Measurements from ENCODE around the gene TNRC6C. TPM values are rescaled to one million over a fixed set of nuclear protein-coding genes. Genes with fewer than 3 reads are reported as not detected.

The TNRC6C gene
- total RNA-seq: 12.0 TPM
- polyA plus RNA-seq: 11.8 TPM
- long read RNA-seq, donor 1: 0 reads
- long read RNA-seq, donor 2: 0 reads
- long read RNA-seq, donor 3, partial matches to known transcripts: 9 of 10 reads
- long read RNA-seq, donor 3, other reads (novel, unspliced or antisense): 0 of 10 reads
- long read RNA-seq, donor 4: 0 reads
- long read RNA-seq, donor 5, partial matches to known transcripts: 5 of 5 reads
- long read RNA-seq, donor 5, other reads (novel, unspliced or antisense): 0 of 5 reads
- long read RNA-seq, donor 6, partial matches to known transcripts: 0 of 2 reads
- long read RNA-seq, donor 6, other reads (novel, unspliced or antisense): 0 of 2 reads
- long read RNA-seq, donor 7: 0 reads
- long read RNA-seq, donor 8: 0 reads
- long read RNA-seq, donor 9: 0 reads
- long read RNA-seq, donor 10, partial matches to known transcripts: 11 of 11 reads
- long read RNA-seq, donor 10, other reads (novel, unspliced or antisense): 0 of 11 reads

GRCh38 chr17:77957857-77958715 is at the start of gene TNRC6C:
TSS of gene TNRC6C (plus strand) at chr17:77958703. CDS start at chr17:78004207, 45,504 bp downstream.
- peaks cover 24 to 34% of the 10 kb centered on the region in 2 donors for H3K4me1 ChIP-seq (ENCODE audit: control insufficient read depth in 2 of 2, insufficient read depth in 2 of 2, low read length in 2 of 2)
- under 1% methylated on average over 105 of the region's 105 CpGs for WGBS
- H3K36me3 ChIP-seq (ENCODE audit: control insufficient read depth in 2 of 2, insufficient read depth in 2 of 2, low read length in 1 of 2): no peaks in the 10 kb centered on the region

GRCh38 chr17:77909236-77909635 is 49.3 kb upstream of the TNRC6C start:
- no peaks in the 10 kb centered on the region for H3K9me3 ChIP-seq (ENCODE audit: control insufficient read depth in 2 of 2, insufficient read depth in 1 of 2, low read length in 1 of 2)
- no peak for DNase-seq (ENCODE audit: low read depth in 6 of 9, low spot score in 9 of 9)
- H3K4me3 ChIP-seq (ENCODE audit: low read length in 2 of 2): no peak overlapping the region
- no peaks in the 10 kb centered on the region for H3K36me3 ChIP-seq (ENCODE audit: control insufficient read depth in 2 of 2, insufficient read depth in 2 of 2, low read length in 1 of 2)
- H3K27me3 ChIP-seq (ENCODE audit: control insufficient read depth in 2 of 2, insufficient read depth in 1 of 2, low read length in 1 of 2): peaks cover 0 to 2% of the 10 kb centered on the region in 2 donors
- WGBS: 91% methylated on average over 19 of the region's 19 CpGs
- peaks cover 0 to 30% of the 10 kb centered on the region in 2 donors for H3K4me1 ChIP-seq (ENCODE audit: control insufficient read depth in 2 of 2, insufficient read depth in 2 of 2, low read length in 2 of 2)
- H3K27ac ChIP-seq (ENCODE audit: low read depth in 1 of 2, low read length in 1 of 2): no peak overlapping the region

More at GRCh38 chr17:77957857-77958715, at the start of gene TNRC6C:
- H3K4me3 ChIP-seq (ENCODE audit: low read length in 2 of 2): peak within 1 kb of the TSS; percentile 85 to 90
- peak; percentile 93 to 100 (median 99) for DNase-seq (ENCODE audit: low read depth in 6 of 9, low spot score in 9 of 9)
- no peaks in the 10 kb centered on the region for H3K27me3 ChIP-seq (ENCODE audit: control insufficient read depth in 2 of 2, insufficient read depth in 1 of 2, low read length in 1 of 2)
- H3K9me3 ChIP-seq (ENCODE audit: control insufficient read depth in 2 of 2, insufficient read depth in 1 of 2, low read length in 1 of 2): no peaks in the 10 kb centered on the region
- peak within 1 kb of the TSS; percentile 93 to 94 for H3K27ac ChIP-seq (ENCODE audit: low read depth in 1 of 2, low read length in 1 of 2)

- peaks cover 0 to 8% of the 10 kb centered on the region in 2 donors for H3K27me3 ChIP-seq (ENCODE audit: control insufficient read depth in 2 of 2, insufficient read depth in 1 of 2, low read length in 1 of 2)
- no peaks in the 10 kb centered on the region for H3K36me3 ChIP-seq (ENCODE audit: control insufficient read depth in 2 of 2, insufficient read depth in 2 of 2, low read length in 1 of 2)
- WGBS: 95% methylated on average over 13 of the region's 13 CpGs
- H3K27ac ChIP-seq (ENCODE audit: low read depth in 1 of 2, low read length in 1 of 2): no peak overlapping the region
- no peaks in the 10 kb centered on the region for H3K9me3 ChIP-seq (ENCODE audit: control insufficient read depth in 2 of 2, insufficient read depth in 1 of 2, low read length in 1 of 2)
- peaks cover 0 to 35% of the 10 kb centered on the region in 2 donors for H3K4me1 ChIP-seq (ENCODE audit: control insufficient read depth in 2 of 2, insufficient read depth in 2 of 2, low read length in 2 of 2)
- DNase-seq (ENCODE audit: low read depth in 6 of 9, low spot score in 9 of 9): no peak
- H3K4me3 ChIP-seq (ENCODE audit: low read length in 2 of 2): no peak overlapping the region
Observed at GRCh38 chr17:77909816-77910215, 48.7 kb upstream of the TNRC6C start.

GRCh38 chr17:77914385-77915254 is 43.9 kb upstream of the TNRC6C start:
- H3K9me3 ChIP-seq (ENCODE audit: control insufficient read depth in 2 of 2, insufficient read depth in 1 of 2, low read length in 1 of 2): no peaks in the 10 kb centered on the region
- 43% methylated on average over 18 of the region's 18 CpGs for WGBS
- H3K27ac ChIP-seq (ENCODE audit: low read depth in 1 of 2, low read length in 1 of 2): no peak overlapping the region
- H3K4me3 ChIP-seq (ENCODE audit: low read length in 2 of 2): no peak overlapping the region
- no peak for DNase-seq (ENCODE audit: low read depth in 6 of 9, low spot score in 9 of 9)
- peaks cover 11 to 35% of the 10 kb centered on the region in 2 donors for H3K27me3 ChIP-seq (ENCODE audit: control insufficient read depth in 2 of 2, insufficient read depth in 1 of 2, low read length in 1 of 2)
- H3K4me1 ChIP-seq (ENCODE audit: control insufficient read depth in 2 of 2, insufficient read depth in 2 of 2, low read length in 2 of 2): peaks cover 6 to 23% of the 10 kb centered on the region in 2 donors
- no peaks in the 10 kb centered on the region for H3K36me3 ChIP-seq (ENCODE audit: control insufficient read depth in 2 of 2, insufficient read depth in 2 of 2, low read length in 1 of 2)

GRCh38 chr17:77915594-77916021 is 42.9 kb upstream of the TNRC6C start:
- Histone ChIP-seq H3K27ac (ENCODE audit: low read depth in 1 of 2, low read length in 1 of 2) (no peak overlapping the region), H3K27me3 (ENCODE audit: control insufficient read depth in 2 of 2, insufficient read depth in 1 of 2, low read length in 1 of 2) (peaks cover 11 to 35% of the 10 kb centered on the region in 2 donors), H3K4me1 (ENCODE audit: control insufficient read depth in 2 of 2, insufficient read depth in 2 of 2, low read length in 2 of 2) (peaks cover 6 to 22% of the 10 kb centered on the region in 2 donors), H3K9me3 (ENCODE audit: control insufficient read depth in 2 of 2, insufficient read depth in 1 of 2, low read length in 1 of 2) (no peaks in the 10 kb centered on the region), H3K36me3 (ENCODE audit: control insufficient read depth in 2 of 2, insufficient read depth in 2 of 2, low read length in 1 of 2) (no peaks in the 10 kb centered on the region), H3K4me3 (ENCODE audit: low read length in 2 of 2) (no peak overlapping the region)
- DNase-seq (ENCODE audit: low read depth in 6 of 9, low spot score in 9 of 9): no peak
- 93% methylated on average over 7 of the region's 7 CpGs for WGBS

GRCh38 chr17:77916264-77916663 is 42.2 kb upstream of the TNRC6C start:
- no peak for DNase-seq (ENCODE audit: low read depth in 6 of 9, low spot score in 9 of 9)
- Histone ChIP-seq H3K4me3 (ENCODE audit: low read length in 2 of 2) (no peak overlapping the region), H3K4me1 (ENCODE audit: control insufficient read depth in 2 of 2, insufficient read depth in 2 of 2, low read length in 2 of 2) (peaks cover 6 to 22% of the 10 kb centered on the region in 2 donors), H3K9me3 (ENCODE audit: control insufficient read depth in 2 of 2, insufficient read depth in 1 of 2, low read length in 1 of 2) (no peaks in the 10 kb centered on the region), H3K36me3 (ENCODE audit: control insufficient read depth in 2 of 2, insufficient read depth in 2 of 2, low read length in 1 of 2) (no peaks in the 10 kb centered on the region), H3K27me3 (ENCODE audit: control insufficient read depth in 2 of 2, insufficient read depth in 1 of 2, low read length in 1 of 2) (peaks cover 11 to 35% of the 10 kb centered on the region in 2 donors), H3K27ac (ENCODE audit: low read depth in 1 of 2, low read length in 1 of 2) (no peak overlapping the region)
- 72% methylated on average over 6 of the region's 6 CpGs for WGBS

- no peak for DNase-seq (ENCODE audit: low read depth in 6 of 9, low spot score in 9 of 9)
- 5% methylated on average over 17 of the region's 17 CpGs for WGBS
- H3K4me1 ChIP-seq (ENCODE audit: control insufficient read depth in 2 of 2, insufficient read depth in 2 of 2, low read length in 2 of 2): peaks cover 6 to 22% of the 10 kb centered on the region in 2 donors
- H3K27ac ChIP-seq (ENCODE audit: low read depth in 1 of 2, low read length in 1 of 2): no peak overlapping the region
- no peaks in the 10 kb centered on the region for H3K36me3 ChIP-seq (ENCODE audit: control insufficient read depth in 2 of 2, insufficient read depth in 2 of 2, low read length in 1 of 2)
- peaks cover 11 to 35% of the 10 kb centered on the region in 2 donors for H3K27me3 ChIP-seq (ENCODE audit: control insufficient read depth in 2 of 2, insufficient read depth in 1 of 2, low read length in 1 of 2)
- H3K9me3 ChIP-seq (ENCODE audit: control insufficient read depth in 2 of 2, insufficient read depth in 1 of 2, low read length in 1 of 2): peaks cover 0 to 5% of the 10 kb centered on the region in 2 donors
- H3K4me3 ChIP-seq (ENCODE audit: low read length in 2 of 2): no peak overlapping the region
Observed at GRCh38 chr17:77916703-77917481, 41.6 kb upstream of the TNRC6C start.

- Histone ChIP-seq H3K27ac (ENCODE audit: low read depth in 1 of 2, low read length in 1 of 2) (no peak overlapping the region), H3K36me3 (ENCODE audit: control insufficient read depth in 2 of 2, insufficient read depth in 2 of 2, low read length in 1 of 2) (no peaks in the 10 kb centered on the region), H3K9me3 (ENCODE audit: control insufficient read depth in 2 of 2, insufficient read depth in 1 of 2, low read length in 1 of 2) (peaks cover 0 to 7% of the 10 kb centered on the region in 2 donors), H3K27me3 (ENCODE audit: control insufficient read depth in 2 of 2, insufficient read depth in 1 of 2, low read length in 1 of 2) (peaks cover 11 to 37% of the 10 kb centered on the region in 2 donors), H3K4me1 (ENCODE audit: control insufficient read depth in 2 of 2, insufficient read depth in 2 of 2, low read length in 2 of 2) (peaks cover 18 to 38% of the 10 kb centered on the region in 2 donors), H3K4me3 (ENCODE audit: low read length in 2 of 2) (no peak overlapping the region)
- WGBS: 95% methylated on average over 3 of the region's 3 CpGs
- DNase-seq (ENCODE audit: low read depth in 6 of 9, low spot score in 9 of 9): no peak
Observed at GRCh38 chr17:77919276-77919675, 39.2 kb upstream of the TNRC6C start.

Data from thymus (tissue), 14 donors.